BJ (cell line): ENCODE results near the gene KLK3. TPM values are rescaled to one million over a fixed set of nuclear protein-coding genes. Genes with fewer than 3 reads are reported as not detected.

Source experiments
- CTCF ChIA-PET: fragments of 350-600 bp; formaldehyde crosslinking; extraction: SDS; loops from one replicate; lab custom pipeline; 2021; ENCODE audit warnings: antibody characterized with exemption, inconsistent platforms; lab: Yijun Ruan, JAX
- POLR2A ChIA-PET: fragments of 300-600 bp; sonication (Branson Sonifier 250); formaldehyde crosslinking; extraction: SDS; loops from one replicate; lab custom pipeline; 2021; ENCODE audit warnings: antibody characterized with exemption; lab: Charles Lee
- DNase-seq: peaks from one replicate; pipeline ENCODE4 v3.0.0-alpha.2; 2011; ENCODE audit warnings: low read depth
- H3K27me3 ChIP-seq: 2 replicates; pipeline ENCODE4 v1.6.0; 2011; ENCODE audit warnings: low read length; ENCODE audit not compliant: control insufficient read depth, insufficient read depth
- H3K36me3 ChIP-seq: 2 replicates; pipeline ENCODE4 v1.5.1; 2011; ENCODE audit warnings: low read length; ENCODE audit not compliant: control insufficient read depth, insufficient read depth
- H3K4me3 ChIP-seq: 2 replicates; pipeline ENCODE4 v1.5.1; 2011; ENCODE audit warnings: low read depth, mild to moderate bottlenecking, control low read depth, low read length
- CTCF ChIP-seq: IDR thresholded peaks from 2 replicates; pipeline ENCODE4 v1.5.1; 2011; ENCODE audit warnings: low read depth, mild to moderate bottlenecking, control low read depth, inconsistent platforms, low read length, moderate library complexity; ENCODE audit not compliant: insufficient read depth
- polyA plus RNA-seq: library from polyadenylated mRNA; depleted of rRNA; stranded (reverse); fragments of >200 nt; gene quantifications from 2 replicates; pipeline ENCODE4 v1.2.3, GENCODE V29; 2011

KLK3 gene
- polyA plus RNA-seq, 1 experiment = not detected

GRCh38 chr19:50869479-50869878 lies 14.8 kb downstream of the KLK3 start:
- ChIA-PET CTCF (interaction anchor here (0.6 kb wide), 1 partner anchor 1586 kb away, joined by 4 read pairs; no protein-coding TSS in a partner anchor), POLR2A (no interaction called here)
- TF ChIP-seq CTCF = no peak
- no peak for DNase-seq
- Histone ChIP-seq H3K27me3 (no peaks in the 10 kb centered on the region; the same call in 1 of the 2 replicates), H3K4me3 (no peak overlapping the region), H3K36me3 (no peaks in the 10 kb centered on the region)

- no peak for DNase-seq
- ChIA-PET CTCF (no interaction called here), POLR2A (no interaction called here)
- H3K4me3 ChIP-seq = no peak overlapping the region
- H3K36me3 ChIP-seq = no peaks in the 10 kb centered on the region
- no peaks in the 10 kb centered on the region; the same call in 1 of the 2 replicates for H3K27me3 ChIP-seq
- TF ChIP-seq CTCF = no peak
Observed at GRCh38 chr19:50870417-50871089, 15.8 kb downstream of the KLK3 start.

GRCh38 chr19:50873056-50873455 lies 18.3 kb downstream of the KLK3 start, which contains the start of gene KLK2:
TSS of gene KLK2 (plus strand) at chr19:50873439. CDS start at chr19:50873474, 35 bp downstream.
- ChIA-PET POLR2A (no interaction called here), CTCF (no interaction called here)
- no peak within 1 kb of the TSS for H3K4me3 ChIP-seq
- H3K27me3 ChIP-seq = no peaks in the 10 kb centered on the region; the same call in 1 of the 2 replicates
- no peak for DNase-seq
- H3K36me3 ChIP-seq = no peaks in the 10 kb centered on the region
- TF ChIP-seq CTCF = no peak

GRCh38 chr19:50874211-50874610 lies 19.5 kb downstream of the KLK3 start:
- no peaks in the 10 kb centered on the region; the same call in 1 of the 2 replicates for H3K27me3 ChIP-seq
- ChIA-PET CTCF (no interaction called here), POLR2A (no interaction called here)
- TF ChIP-seq CTCF = no peak
- H3K4me3 ChIP-seq = no peak overlapping the region
- H3K36me3 ChIP-seq = no peaks in the 10 kb centered on the region
- DNase-seq = no peak

- Histone ChIP-seq H3K27me3 (no peaks in the 10 kb centered on the region; the same call in 1 of the 2 replicates), H3K36me3 (no peaks in the 10 kb centered on the region), H3K4me3 (no peak overlapping the region)
- DNase-seq = no peak
- no peak for TF ChIP-seq CTCF
- ChIA-PET POLR2A (no interaction called here), CTCF (no interaction called here)
Observed at GRCh38 chr19:50875795-50876422, 21.2 kb downstream of the KLK3 start.
